HG03159 (cell line): ENCODE measurements around the gene SAP30BP.

Experiments used
- ATAC-seq: cut with Tn5 transposase; IDR thresholded peaks from one replicate; pipeline ENCODE4 v1.9.1; 2021; ENCODE audit warnings: mild to moderate bottlenecking, moderate library complexity; ENCODE audit not compliant: unreplicated experiment

Gene SAP30BP

DNA sequence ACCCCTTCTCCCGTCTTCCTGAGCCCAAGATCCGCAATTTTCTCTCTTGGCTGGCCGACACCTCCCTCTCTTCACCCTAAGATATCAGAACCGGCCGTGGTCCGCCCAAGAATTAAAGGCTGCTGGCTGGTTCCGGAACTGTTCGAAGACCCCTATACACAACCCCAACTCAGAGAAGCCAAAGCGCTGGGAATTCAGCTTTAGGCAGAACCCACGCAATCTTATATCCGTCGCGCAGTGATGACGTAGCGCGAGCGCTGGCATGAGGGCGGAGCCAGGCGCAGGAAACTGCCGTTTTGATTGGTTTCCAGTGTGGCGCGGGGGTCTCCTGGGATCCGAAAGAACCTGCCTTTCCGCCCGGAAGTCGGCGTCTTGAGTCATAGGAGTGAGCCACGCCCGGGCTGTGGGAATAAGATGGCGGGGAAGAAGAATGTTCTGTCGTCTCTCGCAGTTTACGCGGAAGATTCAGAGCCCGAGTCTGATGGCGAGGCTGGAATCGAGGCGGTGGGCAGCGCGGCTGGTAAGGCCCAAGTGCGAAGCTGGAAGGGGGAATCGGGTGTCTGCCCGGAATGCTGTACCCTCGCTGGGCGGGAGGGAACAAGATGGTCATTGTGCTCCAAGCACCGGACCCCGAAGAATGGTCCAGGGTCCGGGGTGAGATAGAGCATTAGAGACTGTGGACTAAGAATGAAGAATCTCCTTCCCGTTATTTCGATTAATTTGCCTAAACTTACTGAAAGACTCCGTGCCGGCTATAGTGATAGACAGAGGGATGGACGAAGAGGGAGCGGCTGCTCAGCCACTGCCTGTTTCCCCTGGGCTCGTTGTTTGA lies at the start of gene SAP30BP, which contains the start of gene RECQL5:
TSS of gene SAP30BP (plus strand) at position 380 of the 832 bp plus-strand sequence. CDS start at position 415, 35 bp downstream.
TSS of gene RECQL5 (minus strand) at position 196 of the 832 bp plus-strand sequence. CDS start 597 bp downstream, outside the sequence.
- peak; percentile 71 for ATAC-seq

- ATAC-seq = no peak
Measured at GRCh38 chr17:75617675-75618074, 49.5 kb upstream of the SAP30BP start.

GRCh38 chr17:75619506-75620431 lies 47.4 kb upstream of the SAP30BP start:
- no peak for ATAC-seq

- ATAC-seq = no peak
Measured at GRCh38 chr17:75621489-75621888, 45.6 kb upstream of the SAP30BP start.

DNA sequence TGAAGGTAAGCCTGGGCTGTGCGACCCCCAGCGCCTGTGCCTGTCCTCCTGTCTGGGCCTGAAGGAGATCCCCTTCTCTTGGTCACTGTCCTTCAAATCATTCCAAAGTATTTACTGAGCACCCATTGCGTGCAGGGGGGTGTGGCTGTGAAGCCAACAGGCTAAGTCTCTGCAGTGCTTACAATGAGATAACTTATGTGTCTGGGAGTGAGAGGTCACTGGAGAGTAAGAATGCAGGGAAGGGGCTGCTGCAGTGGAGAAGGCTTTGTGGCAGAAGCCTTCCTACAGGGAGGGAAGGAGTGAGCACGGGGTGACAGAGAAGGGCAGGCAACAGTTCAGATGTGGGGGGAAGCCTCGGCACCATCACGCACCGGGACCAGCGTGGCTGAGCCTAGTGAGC lies 45.1 kb upstream of the SAP30BP start:
- ATAC-seq = no peak

- no peak for ATAC-seq
Measured at GRCh38 chr17:75622771-75623273, 44.3 kb upstream of the SAP30BP start.

- ATAC-seq = no peak
Measured at GRCh38 chr17:75623386-75623785, 43.8 kb upstream of the SAP30BP start.

- ATAC-seq = no peak
Measured at GRCh38 chr17:75624021-75624420, 43.1 kb upstream of the SAP30BP start.

GRCh38 chr17:75624714-75625345 lies 42.3 kb upstream of the SAP30BP start:
- ATAC-seq = no peak

- no peak for ATAC-seq
Measured at GRCh38 chr17:75625813-75626486, 41.2 kb upstream of the SAP30BP start.

- no peak for ATAC-seq
Measured at GRCh38 chr17:75626496-75627038, 40.6 kb upstream of the SAP30BP start.

DNA sequence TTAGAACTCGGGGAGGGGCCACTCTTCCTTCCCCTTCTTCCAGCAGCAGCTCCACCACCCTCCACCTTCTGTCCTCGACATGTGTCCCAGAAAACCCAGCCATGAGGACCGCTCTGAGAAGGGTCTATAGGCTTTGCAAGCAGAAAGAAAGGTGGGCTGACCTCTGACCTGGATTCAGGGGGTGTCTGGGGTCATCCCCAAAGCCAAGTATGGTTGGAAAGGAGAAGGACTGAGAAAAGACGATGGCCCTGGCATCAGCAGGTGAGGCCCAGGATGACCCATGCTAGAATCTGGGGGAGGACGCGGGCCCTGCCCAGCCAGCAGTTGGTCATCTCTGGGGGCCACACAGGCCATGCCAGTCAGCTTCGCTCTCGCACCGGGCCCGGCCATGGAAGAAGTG lies 40.0 kb upstream of the SAP30BP start:
- no peak for ATAC-seq

- ATAC-seq = no peak
Measured at GRCh38 chr17:75628425-75628824, 38.7 kb upstream of the SAP30BP start.

GRCh38 chr17:75629157-75629556 lies 38.0 kb upstream of the SAP30BP start:
- ATAC-seq = no peak

DNA sequence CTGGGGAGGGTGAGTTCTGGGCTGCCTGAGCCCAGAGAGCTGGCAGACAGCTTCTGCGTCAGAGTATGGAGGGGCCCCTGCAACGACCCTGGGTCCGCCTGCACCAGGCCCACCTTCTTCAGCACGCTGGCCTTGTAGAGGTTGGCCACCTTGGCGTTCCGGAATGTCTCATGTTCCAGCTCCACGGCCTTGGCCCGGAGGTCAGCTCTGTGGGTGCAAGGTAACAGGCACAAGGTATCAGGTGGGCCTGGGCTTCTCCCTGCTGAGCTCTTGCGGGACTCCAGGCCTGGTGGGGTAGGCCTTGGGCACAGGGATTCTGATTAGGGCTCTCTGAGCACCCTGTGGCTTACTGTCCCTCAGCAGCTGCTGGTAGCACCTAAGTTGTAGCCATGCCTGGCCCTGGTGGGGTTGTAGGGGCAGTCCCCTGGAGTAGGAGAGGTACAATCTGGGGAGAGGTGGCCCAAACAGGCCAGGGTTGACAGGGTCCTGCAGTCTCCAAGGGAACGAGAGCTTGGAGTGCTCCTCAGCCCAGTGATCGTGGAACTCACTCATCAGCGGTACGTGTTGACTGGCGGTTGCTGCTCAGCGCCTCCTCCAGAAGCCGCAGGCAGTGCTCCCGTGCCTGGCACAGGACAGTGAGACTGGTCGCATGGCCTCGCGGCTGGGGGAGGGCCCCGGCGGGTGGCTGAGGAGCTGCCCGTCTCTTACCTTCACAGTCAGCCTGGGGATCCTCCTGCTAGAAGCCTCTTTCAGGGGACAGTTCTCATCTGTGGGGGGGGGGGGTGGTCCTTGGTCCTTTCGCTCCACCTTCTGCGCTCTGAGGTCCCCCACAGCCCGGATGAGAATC lies 36.8 kb upstream of the SAP30BP start:
- no peak for ATAC-seq

DNA sequence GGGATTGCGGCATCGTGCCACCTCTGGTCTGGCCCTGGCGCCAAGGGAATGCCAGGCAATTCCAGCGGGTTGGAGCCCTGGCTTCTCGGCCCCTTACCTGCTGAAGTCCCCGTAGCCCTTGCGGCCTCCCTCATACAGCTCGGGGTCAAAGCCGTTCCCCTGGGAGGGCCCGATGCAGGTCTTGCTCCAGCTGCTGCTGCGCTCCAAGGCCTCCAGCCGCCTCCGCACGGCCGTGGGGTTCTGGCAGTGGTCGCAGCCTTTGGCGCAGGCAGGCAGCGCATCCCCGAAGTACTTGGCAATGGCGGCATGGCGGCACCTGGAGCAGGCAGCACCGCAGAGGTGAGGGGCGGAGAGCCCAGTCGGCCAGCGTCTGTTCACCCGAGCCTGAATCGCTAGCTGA lies 35.8 kb upstream of the SAP30BP start:
- ATAC-seq = no peak

DNA sequence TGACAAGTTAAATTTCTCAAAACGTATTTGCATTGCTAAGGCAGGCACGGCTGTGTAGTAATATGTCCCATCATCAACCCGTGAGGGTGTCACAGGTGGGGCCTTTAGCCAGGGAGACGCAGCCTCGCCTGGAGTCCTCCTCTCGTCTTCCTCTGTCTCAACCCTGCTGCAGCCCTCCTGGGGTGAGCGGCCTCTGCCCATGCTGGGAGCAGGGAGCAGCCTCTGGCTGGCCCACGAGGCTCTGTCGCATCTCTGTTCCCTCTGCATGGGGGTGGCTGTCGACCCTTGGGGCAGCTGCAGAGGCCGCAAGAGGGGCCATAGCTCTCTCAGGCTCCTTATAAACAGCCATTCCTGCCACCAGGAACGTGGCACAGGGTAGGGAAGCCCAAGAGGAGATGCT lies 34.7 kb upstream of the SAP30BP start:
- ATAC-seq = no peak

DNA sequence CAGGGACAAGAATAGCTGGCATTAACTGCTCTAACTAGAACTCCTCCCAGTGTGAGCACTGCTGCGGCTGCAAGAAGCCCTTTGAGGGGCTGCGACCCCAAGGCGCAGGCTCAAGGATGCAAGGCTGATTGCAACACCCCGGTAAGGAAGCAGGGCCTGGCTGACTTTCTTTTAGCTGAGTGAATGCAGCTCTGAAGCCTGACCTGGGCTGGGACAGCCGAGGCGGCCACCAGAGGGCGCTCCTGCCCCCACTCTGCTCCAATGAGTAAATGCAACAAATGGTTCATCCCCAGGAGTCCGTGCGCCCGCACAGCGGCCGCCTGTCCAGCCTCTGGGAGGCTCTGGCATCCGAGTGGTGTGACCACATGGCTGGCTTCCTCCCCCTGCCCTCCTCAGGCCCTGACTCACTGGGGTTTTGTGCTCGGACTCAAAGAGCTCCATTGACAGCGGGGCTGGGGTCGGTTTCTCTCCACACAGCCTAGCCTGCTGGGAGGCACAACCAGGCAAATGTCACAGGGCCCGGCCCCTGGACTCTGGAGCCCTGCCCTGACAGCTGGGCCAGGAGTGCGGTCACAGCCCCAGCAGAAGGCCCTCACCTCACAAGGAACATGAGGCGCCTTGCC lies 34.2 kb upstream of the SAP30BP start, which contains the start of gene SMIM5:
TSS of gene SMIM5 (plus strand) at position 572 of the 623 bp plus-strand sequence. CDS start 6,768 bp downstream, outside the sequence.
- ATAC-seq = peak; percentile 48
